GM23248 (cell line): ENCODE data around the gene PHKG2. TPM values are rescaled to one million over a fixed set of nuclear protein-coding genes. Genes with fewer than 3 reads are reported as not detected.

Experiments
- DNase-seq: peaks from one replicate; pipeline ENCODE4 v3.0.0-alpha.2; 2015
- H2AFZ ChIP-seq: fragments of 200-600 bp; sonication (generic); 2 replicates; pipeline ENCODE4 v1.6.1; 2016; ENCODE audit warnings: antibody characterized with exemption
- H3F3A ChIP-seq: fragments of 200-600 bp; sonication (generic); 2 replicates; pipeline ENCODE4 v1.6.1; 2016; ENCODE audit warnings: mild to moderate bottlenecking, antibody characterized with exemption, mixed run types; ENCODE audit not compliant: insufficient read depth
- H3K27ac ChIP-seq: fragments of 200-600 bp; sonication (generic); 2 replicates; pipeline ENCODE4 v1.5.1; 2016; ENCODE audit warnings: mild to moderate bottlenecking
- H3K27me3 ChIP-seq: fragments of 200-600 bp; sonication (generic); replicated peaks from 2 replicates; pipeline ENCODE4 v1.6.1; 2016; ENCODE audit warnings: mild to moderate bottlenecking; ENCODE audit not compliant: insufficient read depth
- H3K36me3 ChIP-seq: fragments of 200-600 bp; sonication (generic); 2 replicates; pipeline ENCODE4 v1.6.1; 2016; ENCODE audit warnings: low read depth, mild to moderate bottlenecking
- H3K4me1 ChIP-seq: fragments of 200-600 bp; sonication (generic); 2 replicates; pipeline ENCODE4 v1.6.1; 2016; ENCODE audit warnings: mild to moderate bottlenecking; ENCODE audit not compliant: insufficient read depth
- H3K4me2 ChIP-seq: fragments of 200-600 bp; sonication (generic); one replicate; pipeline ENCODE4 v1.6.1; 2016; ENCODE audit warnings: mild to moderate bottlenecking; ENCODE audit not compliant: unreplicated experiment
- H3K4me3 ChIP-seq: fragments of 200-600 bp; sonication (generic); 2 replicates; pipeline ENCODE4 v1.5.1; 2016; ENCODE audit warnings: mild to moderate bottlenecking
- H3K79me2 ChIP-seq: fragments of 200-600 bp; sonication (generic); 2 replicates; pipeline ENCODE4 v1.6.1; 2016; ENCODE audit warnings: mild to moderate bottlenecking; ENCODE audit not compliant: insufficient read depth
- H3K9ac ChIP-seq: fragments of 200-600 bp; sonication (generic); 2 replicates; pipeline ENCODE4 v1.6.1; 2016; ENCODE audit warnings: mild to moderate bottlenecking
- H3K9me2 ChIP-seq: fragments of 200-600 bp; sonication (generic); 2 replicates; pipeline ENCODE4 v1.6.1; 2016; ENCODE audit warnings: mixed run types, mild to moderate bottlenecking, moderate library complexity; ENCODE audit not compliant: insufficient read depth
- H3K9me3 ChIP-seq: fragments of 200-600 bp; sonication (generic); one replicate; pipeline ENCODE4 v1.6.1; 2017; ENCODE audit warnings: low read depth
- H4K20me1 ChIP-seq: fragments of 200-600 bp; sonication (generic); 2 replicates; pipeline ENCODE4 v1.6.0; 2016; ENCODE audit not compliant: insufficient read depth
- EZH2 ChIP-seq: fragments of 200-600 bp; sonication (generic); IDR thresholded peaks from 2 replicates; pipeline ENCODE4 v1.6.1; 2018; ENCODE audit warnings: antibody characterized with exemption, mild to moderate bottlenecking; ENCODE audit not compliant: insufficient read depth, poor library complexity, severe bottlenecking
- EZH2phosphoT487 ChIP-seq: fragments of 200-600 bp; sonication (generic); IDR thresholded peaks from 2 replicates; pipeline ENCODE4 v1.6.1; 2018; ENCODE audit warnings: antibody characterized with exemption, moderate library complexity, mild to moderate bottlenecking, low read depth; ENCODE audit not compliant: insufficient read depth
- WGBS, 2 experiments: methylation state at CpG; one replicate each; pipeline ENCODE4 v1.1.6; 2015 to 2017; ENCODE audit warnings: low lambda C conversion rate in 2 of 2, low coverage in 1 of 2; ENCODE audit errors: missing lambda C conversion rate in 2 of 2; 5-methylcytosine and 5-hydroxymethylcytosine counted together
- in situ Hi-C: fragments of 300-500 bp; cut with MboI; formaldehyde crosslinking; loops from 2 replicates; pipeline ENCODE4 v1.15.0; 2020
- polyA plus RNA-seq: library from polyadenylated mRNA; unstranded; fragments of >200 nt; fragmentation: Nextera tagmentation; extraction: Ambion mirVana; gene quantifications from 2 replicates; pipeline ENCODE4 v1.2.1, GENCODE V29; 2016
- small RNA-seq: library from RNA; depleted of rRNA; stranded (forward); fragments of <200 nt; gene quantifications from one replicate; pipeline ENCODE3, GENCODE V24; 2014; ENCODE audit warnings: low read depth, low replicate concordance
- total RNA-seq: library from RNA; depleted of rRNA; stranded (reverse); fragments of >200 nt; shearing (Covaris generic); gene quantifications from 2 replicates; pipeline ENCODE4 v1.2.3, GENCODE V29; 2014; rRNA removed

The PHKG2 gene
- total and polyA plus RNA-seq, 2 experiments from 2014 or later: 12.5 to 17.0 TPM

DNA sequence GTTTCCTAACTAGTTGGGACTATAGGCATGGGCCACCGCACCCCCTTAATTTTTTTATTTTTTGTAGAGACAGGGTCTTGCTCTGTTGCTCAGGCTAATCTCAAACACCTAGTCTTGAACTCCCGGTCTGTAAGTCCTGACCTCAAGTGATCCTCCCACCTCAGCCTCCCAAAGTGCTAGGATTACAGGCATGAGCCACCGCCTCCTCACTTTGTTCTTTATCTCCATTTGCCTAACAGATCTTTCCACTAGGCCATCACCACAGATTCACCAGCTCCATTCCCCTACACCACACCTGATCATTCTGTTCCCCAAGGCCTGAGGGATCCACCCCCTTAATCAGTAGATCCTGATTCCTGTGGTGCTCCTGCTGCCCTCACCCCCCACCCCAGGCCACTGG lies 46.4 kb downstream of the PHKG2 start:
- Histone ChIP-seq H3K9ac (no peak overlapping the region), H3K9me2 (no peaks in the 10 kb centered on the region), H3K4me1 (no peaks in the 10 kb centered on the region), H3K36me3 (no peaks in the 10 kb centered on the region), H3K27me3 (no peaks in the 10 kb centered on the region), H3K79me2 (no peaks in the 10 kb centered on the region), H2AFZ (no peak overlapping the region), H3K4me3 (no peak overlapping the region), H3K27ac (no peak overlapping the region), H4K20me1 (no peaks in the 10 kb centered on the region), H3F3A (no peaks in the 10 kb centered on the region), H3K9me3 (no peaks in the 10 kb centered on the region), H3K4me2 (no peak overlapping the region)
- in situ Hi-C loops: no loop called here
- WGBS, 2 experiments: 88% methylated on average over 3 of the region's 3 CpGs
- no peak for DNase-seq
- TF ChIP-seq EZH2phosphoT487 (no peak), EZH2 (no peak)

DNA sequence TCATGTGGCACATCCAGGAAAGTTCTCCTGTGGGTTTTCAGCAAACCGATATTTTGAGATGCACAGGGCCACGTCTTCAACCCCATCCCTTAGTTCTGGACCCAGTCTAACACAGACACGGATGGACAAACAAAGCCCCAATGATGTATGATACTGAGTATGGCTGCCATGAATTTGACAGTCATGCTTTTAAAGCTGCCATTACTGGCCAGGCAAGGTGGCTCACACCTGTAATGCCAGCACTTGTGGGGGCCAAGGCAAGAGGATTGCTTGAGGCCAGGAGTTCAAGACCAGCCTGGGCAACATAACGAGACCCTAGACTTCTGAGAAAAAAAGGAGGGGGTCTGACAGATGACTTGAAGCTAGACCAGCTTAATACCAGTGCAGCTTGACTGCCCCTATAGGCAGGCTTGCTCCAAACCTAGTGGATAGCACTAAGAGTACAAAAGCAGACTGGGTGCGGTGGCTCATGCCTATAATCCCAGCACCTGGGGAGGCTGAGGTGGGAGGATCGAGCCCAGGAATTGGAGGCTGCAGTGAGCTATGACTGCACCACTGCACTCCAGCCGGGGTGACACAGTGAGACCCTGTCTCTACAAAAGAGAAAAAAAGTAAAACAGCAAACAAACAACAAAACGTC lies 49.6 kb downstream of the PHKG2 start:
- H3K27me3 ChIP-seq: no peaks in the 10 kb centered on the region
- H3K27ac ChIP-seq: no peak overlapping the region
- no peaks in the 10 kb centered on the region for H3F3A ChIP-seq
- H3K9me3 ChIP-seq: no peaks in the 10 kb centered on the region
- H3K9me2 ChIP-seq: no peaks in the 10 kb centered on the region
- no peaks in the 10 kb centered on the region for H3K79me2 ChIP-seq
- no peak overlapping the region for H3K4me2 ChIP-seq
- in situ Hi-C loops: no loop called here
- TF ChIP-seq EZH2phosphoT487 (no peak), EZH2 (no peak)
- H4K20me1 ChIP-seq: no peaks in the 10 kb centered on the region
- DNase-seq: no peak
- H3K4me3 ChIP-seq: no peak overlapping the region
- WGBS, 2 experiments: 62 to 63% methylated on average over 8 of the region's 8 CpGs
- no peaks in the 10 kb centered on the region for H3K36me3 ChIP-seq
- H3K4me1 ChIP-seq: no peaks in the 10 kb centered on the region
- no peak overlapping the region for H2AFZ ChIP-seq
- H3K9ac ChIP-seq: no peak overlapping the region

Small RNAs within 50 kb of the gene (small RNA-seq; reads per million reads assigned to genes)
- gene RNU6-1043P (not detected), gene SNORA30 (not detected)

Other genes starting within 250 kb of the PHKG2 start
- gene ZNF768, start 221.9 kb upstream of the PHKG2 start, total RNA-seq: 35.3 and 38.4 TPM in 2 replicates
- gene ZNF768, start 221.9 kb upstream of the PHKG2 start, polyA plus RNA-seq: 5.0 and 5.7 TPM in 2 replicates
- gene ZNF747, start 213.6 kb upstream of the PHKG2 start, total RNA-seq: 7.7 and 15.7 TPM in 2 replicates
- gene ZNF747, start 213.6 kb upstream of the PHKG2 start, polyA plus RNA-seq: 5.4 and 6.7 TPM in 2 replicates
- gene ZNF764, start 190.1 kb upstream of the PHKG2 start, total RNA-seq: 3.0 and 8.8 TPM in 2 replicates
- gene ZNF764, start 190.1 kb upstream of the PHKG2 start, polyA plus RNA-seq: 3.0 TPM in 2 replicates
- 10.4 and 33.0 TPM in 2 replicates for gene ZNF688, start 176.7 kb upstream of the PHKG2 start, total RNA-seq
- 13.6 and 14.7 TPM in 2 replicates for gene ZNF688, start 176.7 kb upstream of the PHKG2 start, polyA plus RNA-seq
- gene ZNF785, start 162.7 kb upstream of the PHKG2 start, total RNA-seq: 9.0 TPM in 2 replicates
- gene ZNF785, start 162.7 kb upstream of the PHKG2 start, polyA plus RNA-seq: 5.4 and 6.9 TPM in 2 replicates
- gene ZNF689, start 138.0 kb upstream of the PHKG2 start, total RNA-seq: 5.7 TPM in 2 replicates
- 4.8 and 5.1 TPM in 2 replicates for gene ZNF689, start 138.0 kb upstream of the PHKG2 start, polyA plus RNA-seq
- 5.6 and 7.2 TPM in 2 replicates for gene PRR14, start 97.5 kb upstream of the PHKG2 start, total RNA-seq
- gene PRR14, start 97.5 kb upstream of the PHKG2 start, polyA plus RNA-seq: 15.2 and 18.0 TPM in 2 replicates
- 13.9 and 14.2 TPM in 2 replicates for gene FBRS, start 90.0 kb upstream of the PHKG2 start, total RNA-seq
- 5.8 and 7.6 TPM in 2 replicates for gene FBRS, start 90.0 kb upstream of the PHKG2 start, polyA plus RNA-seq
- 9.1 and 14.3 TPM in 2 replicates for gene SRCAP, start 49.3 kb upstream of the PHKG2 start, total RNA-seq
- gene SRCAP, start 49.3 kb upstream of the PHKG2 start, polyA plus RNA-seq: 22.8 and 23.7 TPM in 2 replicates
- gene CFAP119, start 13.6 kb downstream of the PHKG2 start, total RNA-seq: 0.89 and 2.7 TPM in 2 replicates
- 4.1 and 4.6 TPM in 2 replicates for gene CFAP119, start 13.6 kb downstream of the PHKG2 start, polyA plus RNA-seq
- 97.9 and 99.0 TPM in 2 replicates for gene RNF40, start 13.9 kb downstream of the PHKG2 start, total RNA-seq
- 71.2 and 71.5 TPM in 2 replicates for gene RNF40, start 13.9 kb downstream of the PHKG2 start, polyA plus RNA-seq
- 12.2 and 19.3 TPM in 2 replicates for gene ZNF629, start 38.8 kb downstream of the PHKG2 start, total RNA-seq
- 4.8 and 5.0 TPM in 2 replicates for gene ZNF629, start 38.8 kb downstream of the PHKG2 start, polyA plus RNA-seq
- gene BCL7C, start 145.7 kb downstream of the PHKG2 start, total RNA-seq: 42.5 and 77.1 TPM in 2 replicates
- 62.5 and 68.1 TPM in 2 replicates for gene BCL7C, start 145.7 kb downstream of the PHKG2 start, polyA plus RNA-seq
- 4.4 and 4.8 TPM in 2 replicates for gene CTF1, start 148.2 kb downstream of the PHKG2 start, total RNA-seq
- 2.0 and 2.1 TPM in 2 replicates for gene CTF1, start 148.2 kb downstream of the PHKG2 start, polyA plus RNA-seq
- 18.2 and 23.0 TPM in 2 replicates for gene FBXL19, start 175.1 kb downstream of the PHKG2 start, total RNA-seq
- 0.39 and 0.64 TPM in 2 replicates for gene FBXL19, start 175.1 kb downstream of the PHKG2 start, polyA plus RNA-seq
- 36.1 and 39.7 TPM in 2 replicates for gene ORAI3, start 200.6 kb downstream of the PHKG2 start, total RNA-seq
- 30.9 and 31.6 TPM in 2 replicates for gene ORAI3, start 200.6 kb downstream of the PHKG2 start, polyA plus RNA-seq
- gene SETD1A, start 209.3 kb downstream of the PHKG2 start, total RNA-seq: 2.0 and 2.3 TPM in 2 replicates
- gene SETD1A, start 209.3 kb downstream of the PHKG2 start, polyA plus RNA-seq: 4.0 and 5.9 TPM in 2 replicates
- 69.7 and 73.2 TPM in 2 replicates for gene HSD3B7, start 236.8 kb downstream of the PHKG2 start, total RNA-seq
- 40.2 and 40.9 TPM in 2 replicates for gene HSD3B7, start 236.8 kb downstream of the PHKG2 start, polyA plus RNA-seq